NCI-H510A (cell line): ENCODE measurements around the gene YLPM1.
A peak's percentile ranks its signal among the peaks of the same experiment; 100 is the strongest.
"Not testable (repeated sequence)": the region's sequence is repeated elsewhere in the genome, so short reads cannot be mapped to it uniquely, and the experiment has no call there.

Experiments used
- DNase-seq: peaks from one replicate; lab custom pipeline; 2025; lab: John Stamatoyannopoulos, UW

The YLPM1 gene, protein sequence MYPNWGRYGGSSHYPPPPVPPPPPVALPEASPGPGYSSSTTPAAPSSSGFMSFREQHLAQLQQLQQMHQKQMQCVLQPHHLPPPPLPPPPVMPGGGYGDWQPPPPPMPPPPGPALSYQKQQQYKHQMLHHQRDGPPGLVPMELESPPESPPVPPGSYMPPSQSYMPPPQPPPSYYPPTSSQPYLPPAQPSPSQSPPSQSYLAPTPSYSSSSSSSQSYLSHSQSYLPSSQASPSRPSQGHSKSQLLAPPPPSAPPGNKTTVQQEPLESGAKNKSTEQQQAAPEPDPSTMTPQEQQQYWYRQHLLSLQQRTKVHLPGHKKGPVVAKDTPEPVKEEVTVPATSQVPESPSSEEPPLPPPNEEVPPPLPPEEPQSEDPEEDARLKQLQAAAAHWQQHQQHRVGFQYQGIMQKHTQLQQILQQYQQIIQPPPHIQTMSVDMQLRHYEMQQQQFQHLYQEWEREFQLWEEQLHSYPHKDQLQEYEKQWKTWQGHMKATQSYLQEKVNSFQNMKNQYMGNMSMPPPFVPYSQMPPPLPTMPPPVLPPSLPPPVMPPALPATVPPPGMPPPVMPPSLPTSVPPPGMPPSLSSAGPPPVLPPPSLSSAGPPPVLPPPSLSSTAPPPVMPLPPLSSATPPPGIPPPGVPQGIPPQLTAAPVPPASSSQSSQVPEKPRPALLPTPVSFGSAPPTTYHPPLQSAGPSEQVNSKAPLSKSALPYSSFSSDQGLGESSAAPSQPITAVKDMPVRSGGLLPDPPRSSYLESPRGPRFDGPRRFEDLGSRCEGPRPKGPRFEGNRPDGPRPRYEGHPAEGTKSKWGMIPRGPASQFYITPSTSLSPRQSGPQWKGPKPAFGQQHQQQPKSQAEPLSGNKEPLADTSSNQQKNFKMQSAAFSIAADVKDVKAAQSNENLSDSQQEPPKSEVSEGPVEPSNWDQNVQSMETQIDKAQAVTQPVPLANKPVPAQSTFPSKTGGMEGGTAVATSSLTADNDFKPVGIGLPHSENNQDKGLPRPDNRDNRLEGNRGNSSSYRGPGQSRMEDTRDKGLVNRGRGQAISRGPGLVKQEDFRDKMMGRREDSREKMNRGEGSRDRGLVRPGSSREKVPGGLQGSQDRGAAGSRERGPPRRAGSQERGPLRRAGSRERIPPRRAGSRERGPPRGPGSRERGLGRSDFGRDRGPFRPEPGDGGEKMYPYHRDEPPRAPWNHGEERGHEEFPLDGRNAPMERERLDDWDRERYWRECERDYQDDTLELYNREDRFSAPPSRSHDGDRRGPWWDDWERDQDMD (N-terminal part only)

DNA sequence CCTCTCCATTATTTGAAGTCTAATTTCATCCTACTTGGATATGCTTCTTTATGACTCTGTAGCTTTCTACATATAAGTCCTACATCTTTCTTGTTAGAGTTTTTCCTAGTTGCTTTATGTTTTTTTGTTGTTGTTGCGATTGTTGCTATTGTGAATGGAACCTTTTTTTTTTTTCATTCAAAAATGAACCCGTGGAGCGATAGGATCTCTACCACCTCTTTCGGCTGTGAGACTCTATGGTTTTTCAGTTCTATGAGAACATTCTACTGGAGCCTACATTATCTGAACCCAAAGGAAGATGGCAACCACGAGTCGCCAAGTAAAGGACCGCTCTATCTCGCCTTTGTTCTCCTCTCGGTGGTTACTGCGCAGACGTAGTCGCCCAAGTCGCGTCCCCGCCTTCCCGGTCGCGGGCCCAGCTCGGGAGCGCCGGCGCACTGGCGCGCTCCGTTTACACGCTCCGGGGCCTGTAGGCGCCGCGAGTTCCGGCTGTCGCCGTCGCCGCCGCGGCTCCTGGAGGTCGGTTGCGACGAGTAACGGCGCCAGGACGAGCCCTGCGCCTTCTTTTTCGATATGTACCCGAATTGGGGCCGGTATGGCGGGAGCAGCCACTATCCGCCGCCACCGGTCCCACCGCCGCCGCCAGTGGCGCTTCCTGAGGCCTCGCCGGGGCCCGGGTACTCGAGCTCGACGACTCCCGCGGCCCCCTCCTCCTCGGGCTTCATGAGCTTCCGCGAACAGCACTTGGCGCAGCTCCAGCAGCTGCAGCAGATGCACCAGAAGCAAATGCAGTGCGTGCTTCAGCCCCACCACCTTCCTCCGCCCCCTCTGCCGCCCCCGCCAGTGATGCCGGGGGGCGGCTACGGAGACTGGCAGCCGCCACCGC, at the start of gene YLPM1:
Gene YLPM1, plus strand, starts transcription at position 400 of the 886 bp plus-strand sequence. Its CDS starts 174 bp downstream, at position 574.
- DNase-seq = peak; percentile 95

DNA sequence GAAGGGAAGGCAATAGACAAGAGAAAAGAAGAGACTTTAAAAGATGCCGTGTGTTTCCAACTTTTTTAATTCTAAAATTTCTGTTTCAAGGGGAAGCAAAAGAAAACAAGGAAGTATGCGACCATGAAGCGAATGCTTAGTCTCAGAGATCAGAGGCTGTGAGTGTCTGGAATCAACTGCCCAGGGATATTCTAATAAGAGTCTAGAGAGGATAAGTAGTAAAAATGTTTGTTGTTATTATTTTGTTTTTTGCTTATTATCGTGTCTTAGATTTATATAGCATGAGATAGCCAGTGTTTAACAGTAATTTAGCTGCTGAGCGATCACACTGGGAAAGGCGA, 49.8 kb upstream of the YLPM1 start:
- DNase-seq = no peak

DNA sequence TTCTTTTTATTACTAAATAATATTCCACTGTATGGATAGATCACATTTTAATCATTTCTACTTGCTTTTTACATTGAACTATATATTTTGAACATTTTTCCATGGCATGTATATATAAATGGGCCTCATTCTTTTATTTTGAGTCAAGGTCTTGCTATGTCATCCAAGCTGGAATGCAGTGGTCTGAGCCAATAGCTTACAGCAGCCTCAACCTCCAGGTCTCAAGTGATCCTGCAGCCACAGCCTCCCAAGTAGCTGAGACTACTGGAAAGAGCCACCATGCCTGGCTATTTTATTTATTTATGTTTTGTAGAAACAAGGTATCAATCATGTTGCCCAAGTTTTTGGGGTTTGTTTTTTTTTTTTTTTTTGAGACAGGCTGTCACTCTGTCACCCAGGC, 42.6 kb upstream of the YLPM1 start:
- no peak for DNase-seq

DNA sequence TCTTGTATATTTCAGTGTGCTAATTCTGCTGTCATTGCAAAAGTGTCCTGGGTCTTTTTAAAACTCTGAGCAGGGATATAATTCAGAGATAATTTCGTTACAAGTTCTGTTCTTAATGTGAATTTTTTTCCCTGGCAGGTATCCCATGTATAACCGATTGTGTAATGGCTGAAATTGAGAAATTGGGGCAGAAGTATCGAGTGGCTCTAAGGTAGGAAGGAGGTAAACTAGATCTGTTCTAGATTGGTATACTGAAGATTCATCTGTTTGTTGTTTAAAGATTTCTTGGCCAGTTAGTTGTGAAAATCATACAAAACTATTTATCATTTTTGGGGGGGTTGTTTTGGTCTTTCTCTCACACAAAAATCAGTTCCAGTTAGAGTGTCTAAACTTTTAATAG, 40.0 kb upstream of the YLPM1 start:
- no peak for DNase-seq

DNA sequence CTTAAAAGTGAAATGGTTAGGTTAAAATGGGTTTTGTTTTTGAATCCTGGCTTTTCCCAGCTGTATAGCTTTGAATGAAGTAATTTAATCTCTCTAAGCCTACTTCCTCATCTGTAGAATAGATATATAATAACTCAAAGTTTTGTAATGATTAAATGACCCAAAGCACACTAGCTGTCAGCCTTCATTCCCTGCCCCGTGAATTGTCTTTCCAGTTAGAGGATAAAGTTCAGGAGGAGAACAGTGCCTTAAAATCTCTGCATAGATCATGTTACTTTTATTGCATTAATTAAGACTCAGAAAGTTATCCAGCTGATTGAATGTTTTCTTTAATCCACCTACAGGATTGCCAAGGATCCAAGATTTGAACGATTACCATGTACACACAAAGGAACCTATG, 30.7 kb upstream of the YLPM1 start:
- DNase-seq = no peak

GRCh38 chr14:74733221-74733620, 29.9 kb upstream of the YLPM1 start:
- no peak for DNase-seq

GRCh38 chr14:74735125-74735524, 28.0 kb upstream of the YLPM1 start:
- no peak for DNase-seq

- DNase-seq = no peak
Measured at GRCh38 chr14:74737753-74738325, 25.3 kb upstream of the YLPM1 start.

DNA sequence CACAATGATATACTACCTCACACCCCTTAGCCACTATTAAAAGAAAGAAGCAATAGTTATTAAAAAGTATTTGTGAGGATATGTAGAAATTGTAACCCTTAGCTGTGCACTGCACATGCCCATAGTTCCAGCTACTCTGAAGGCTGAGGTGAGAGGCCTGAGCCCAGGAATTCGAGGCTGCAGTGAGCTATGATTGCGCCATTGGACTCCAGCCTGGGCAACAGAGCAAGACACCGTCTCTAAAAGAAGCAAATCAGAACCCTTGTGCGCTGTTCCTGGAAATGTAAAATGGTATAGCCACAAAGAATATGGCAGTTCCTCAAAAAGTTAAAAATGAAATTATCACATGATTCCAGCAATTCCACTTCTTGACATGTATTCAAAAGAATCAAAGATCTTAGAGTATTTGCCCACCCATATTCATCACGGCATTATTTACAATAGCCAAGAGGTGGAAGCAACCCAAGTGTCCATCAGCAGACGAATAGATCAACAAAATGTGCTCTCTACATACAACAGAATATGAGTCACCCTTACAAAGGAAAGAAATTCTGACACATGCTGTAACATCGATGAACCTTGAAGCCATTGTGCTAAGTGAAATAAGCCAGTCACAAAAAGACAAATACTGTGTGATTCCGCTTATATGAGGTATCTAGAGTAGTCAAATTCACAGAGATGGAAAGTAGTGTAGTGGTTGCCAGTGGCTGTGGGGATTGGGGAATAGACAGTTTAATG, 23.7 kb upstream of the YLPM1 start:
- DNase-seq = no peak

GRCh38 chr14:74747237-74747636, 15.9 kb upstream of the YLPM1 start:
- DNase-seq = no peak

DNA sequence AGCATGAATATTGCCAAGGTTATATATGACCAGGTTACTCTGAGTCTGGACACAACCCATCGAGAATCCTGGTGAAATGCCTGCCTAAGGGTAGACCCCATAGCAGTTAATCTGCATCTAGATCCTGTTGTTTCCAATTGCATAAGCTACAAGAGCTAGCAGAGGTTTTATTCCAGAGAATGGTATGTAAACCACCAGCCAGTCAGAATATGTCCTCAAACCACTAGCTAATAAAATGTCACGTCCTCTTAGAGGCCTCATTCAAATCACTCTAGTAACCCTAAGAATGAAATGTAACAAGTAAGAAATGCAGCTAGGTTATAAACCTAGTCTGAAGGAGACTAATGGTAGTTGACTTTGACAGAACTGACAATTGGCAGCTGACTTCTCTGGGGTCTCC, 9.0 kb upstream of the YLPM1 start:
- DNase-seq = no peak

DNA sequence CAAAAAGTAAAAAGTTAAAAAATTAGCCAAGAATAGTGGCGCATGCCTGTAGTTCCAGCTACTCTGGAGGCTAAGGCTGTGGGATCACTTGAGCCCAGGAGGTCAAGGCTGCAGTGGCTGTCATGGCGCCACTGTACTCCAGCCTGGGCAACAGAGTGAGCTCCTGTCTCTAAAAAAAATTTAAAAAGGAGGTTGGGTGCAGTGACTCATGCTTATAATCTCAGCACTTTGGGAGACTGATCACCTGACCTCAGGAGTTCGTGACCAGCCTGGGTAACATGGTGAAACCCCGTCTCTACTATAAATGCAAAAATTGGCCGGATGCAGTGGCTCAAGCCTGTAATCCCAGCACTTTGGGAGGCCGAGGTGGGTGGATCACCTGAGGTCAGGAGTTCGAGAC, 8.2 kb upstream of the YLPM1 start:
- no peak for DNase-seq

DNA sequence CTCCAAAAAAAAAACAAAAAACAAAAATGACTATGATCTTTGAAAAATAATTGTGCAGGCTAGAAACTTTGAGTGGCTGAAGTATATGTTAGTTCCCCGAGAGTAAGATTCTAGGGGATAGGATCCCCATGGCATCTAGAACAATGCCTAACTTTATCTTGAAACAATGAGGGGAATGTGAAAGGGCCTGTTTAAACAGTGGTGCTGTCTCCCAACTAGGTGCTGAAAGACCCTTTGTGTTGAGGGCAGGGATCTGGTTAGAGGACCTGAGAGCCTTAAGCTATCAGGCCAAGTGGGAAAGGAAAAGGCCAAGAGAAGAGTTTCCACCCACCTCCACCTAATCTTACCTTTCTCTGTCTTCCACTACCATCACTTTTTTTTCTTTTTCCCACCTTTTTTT, 6.8 kb upstream of the YLPM1 start:
- no peak for DNase-seq

DNA sequence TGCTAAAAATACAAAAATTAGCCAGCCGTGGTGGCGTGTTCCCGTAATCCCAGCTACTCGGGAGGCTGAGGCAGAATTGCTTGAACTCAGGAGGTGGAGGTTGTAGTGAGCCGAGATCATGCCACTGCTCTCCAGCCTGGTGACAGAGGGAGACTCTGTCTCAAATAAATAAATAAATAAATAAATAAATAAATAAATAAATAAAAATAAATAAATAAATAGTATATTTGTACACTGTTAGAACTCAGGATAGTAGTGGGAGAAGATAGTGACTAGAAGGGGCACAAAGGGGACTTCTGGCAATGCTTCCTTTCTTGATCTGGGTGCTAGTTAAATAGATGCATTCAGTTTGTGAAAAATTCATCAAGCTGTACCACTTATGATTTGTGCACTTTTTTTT, 4.6 kb upstream of the YLPM1 start:
- DNase-seq = not testable (repeated sequence)

DNA sequence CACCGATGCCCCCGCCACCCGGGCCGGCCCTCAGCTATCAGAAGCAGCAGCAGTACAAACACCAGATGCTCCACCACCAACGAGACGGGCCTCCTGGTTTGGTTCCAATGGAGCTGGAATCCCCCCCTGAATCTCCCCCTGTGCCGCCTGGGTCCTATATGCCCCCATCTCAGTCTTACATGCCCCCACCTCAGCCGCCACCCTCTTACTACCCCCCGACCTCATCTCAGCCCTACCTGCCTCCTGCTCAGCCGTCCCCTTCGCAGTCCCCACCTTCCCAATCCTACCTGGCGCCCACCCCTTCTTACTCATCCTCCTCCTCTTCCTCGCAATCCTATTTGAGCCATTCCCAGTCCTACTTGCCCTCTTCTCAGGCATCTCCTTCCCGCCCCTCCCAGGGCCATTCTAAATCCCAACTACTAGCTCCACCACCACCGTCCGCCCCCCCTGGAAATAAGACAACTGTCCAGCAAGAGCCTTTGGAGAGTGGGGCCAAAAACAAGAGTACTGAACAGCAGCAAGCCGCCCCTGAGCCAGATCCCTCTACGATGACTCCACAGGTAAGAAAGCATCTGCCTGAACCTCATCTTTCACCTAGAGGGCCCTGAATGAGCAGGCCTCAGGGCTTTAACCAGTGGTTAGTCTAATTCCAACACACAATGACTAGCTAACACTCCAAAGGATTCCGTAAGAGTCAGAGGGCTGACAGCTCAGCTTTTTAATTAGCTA, 851 bp downstream of the YLPM1 start:
- DNase-seq = no peak

- DNase-seq = no peak
Measured at GRCh38 chr14:74765721-74766120, 2.6 kb downstream of the YLPM1 start.

DNA sequence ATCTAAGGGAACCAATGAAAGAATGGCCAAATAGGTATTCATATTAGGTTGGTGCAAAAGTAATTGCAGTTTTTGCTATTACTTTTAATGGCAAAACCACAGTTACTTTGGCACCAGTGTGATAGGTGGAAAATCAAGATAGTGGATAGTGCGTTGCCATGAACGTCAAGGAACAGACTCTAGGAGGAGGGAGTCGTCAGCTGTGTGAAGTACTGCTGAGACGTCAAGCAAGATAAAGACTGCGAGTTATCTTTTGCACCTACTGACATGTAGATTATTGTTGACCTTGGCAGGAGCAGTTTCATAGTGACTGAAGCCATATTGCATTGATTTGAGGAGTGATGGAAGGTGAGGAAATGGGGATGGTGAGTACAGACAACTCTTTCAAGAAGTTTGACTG, 8.3 kb downstream of the YLPM1 start:
- DNase-seq = no peak

GRCh38 chr14:74784634-74785033, 21.5 kb downstream of the YLPM1 start:
- no peak for DNase-seq

GRCh38 chr14:74785056-74785613, 22.0 kb downstream of the YLPM1 start:
- no peak for DNase-seq
